ENCODE data around the gene DCD.
A peak's percentile ranks its signal among the peaks of the same experiment; 100 is the strongest.

DNA sequence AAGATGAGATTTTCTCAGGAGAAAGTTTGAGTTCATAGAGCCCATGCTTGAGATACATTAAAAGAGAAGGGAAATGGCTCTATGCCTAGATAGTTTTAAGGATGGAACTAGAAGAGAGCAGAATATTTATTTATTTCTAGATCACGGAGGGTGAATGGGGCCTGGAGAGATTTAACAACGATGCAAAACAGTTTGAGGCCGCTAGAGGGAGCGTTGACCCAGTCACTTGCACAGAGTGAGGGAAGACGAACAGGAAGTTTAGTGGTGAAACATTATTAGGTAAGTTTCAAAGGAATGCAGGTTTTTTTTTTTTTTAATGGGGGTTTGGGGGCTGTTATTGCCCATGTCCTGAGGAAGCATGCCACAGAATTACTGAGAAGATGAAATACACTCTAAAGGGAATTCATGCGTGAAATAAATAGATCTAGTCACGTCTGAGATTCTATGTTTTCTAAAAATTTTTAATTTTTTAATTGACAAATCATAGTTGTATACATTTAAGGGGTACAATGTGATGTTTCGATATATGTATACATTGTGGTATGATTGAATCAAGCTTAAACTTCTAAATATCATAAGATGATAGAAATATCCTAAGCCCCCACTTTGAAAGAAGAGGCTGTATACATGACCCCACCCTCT lies 44.9 kb downstream of the DCD start:
- no peak for TF ChIP-seq SREBF1 (IDR thresholded peaks at IDR 0.05; ENCODE audit: borderline replicate concordance, low read depth, low read length)
- TF ChIP-seq ZNF274 (IDR thresholded peaks at IDR 0.05; ENCODE audit: borderline replicate concordance, low read depth, low read length) = no peak
- TF ChIP-seq, protein P1, sequence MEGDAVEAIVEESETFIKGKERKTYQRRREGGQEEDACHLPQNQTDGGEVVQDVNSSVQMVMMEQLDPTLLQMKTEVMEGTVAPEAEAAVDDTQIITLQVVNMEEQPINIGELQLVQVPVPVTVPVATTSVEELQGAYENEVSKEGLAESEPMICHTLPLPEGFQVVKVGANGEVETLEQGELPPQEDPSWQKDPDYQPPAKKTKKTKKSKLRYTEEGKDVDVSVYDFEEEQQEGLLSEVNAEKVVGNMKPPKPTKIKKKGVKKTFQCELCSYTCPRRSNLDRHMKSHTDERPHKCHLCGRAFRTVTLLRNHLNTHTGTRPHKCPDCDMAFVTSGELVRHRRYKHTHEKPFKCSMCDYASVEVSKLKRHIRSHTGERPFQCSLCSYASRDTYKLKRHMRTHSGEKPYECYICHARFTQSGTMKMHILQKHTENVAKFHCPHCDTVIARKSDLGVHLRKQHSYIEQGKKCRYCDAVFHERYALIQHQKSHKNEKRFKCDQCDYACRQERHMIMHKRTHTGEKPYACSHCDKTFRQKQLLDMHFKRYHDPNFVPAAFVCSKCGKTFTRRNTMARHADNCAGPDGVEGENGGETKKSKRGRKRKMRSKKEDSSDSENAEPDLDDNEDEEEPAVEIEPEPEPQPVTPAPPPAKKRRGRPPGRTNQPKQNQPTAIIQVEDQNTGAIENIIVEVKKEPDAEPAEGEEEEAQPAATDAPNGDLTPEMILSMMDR (IDR thresholded peaks at IDR 0.05 in 2 of 3, conservative IDR thresholded peaks at IDR 0.05 in 1 of 3; ENCODE audit: insufficient read depth in 2 of 3, low read depth in 1 of 3, low read length in 3 of 3) = peak; percentile 82 to 89 (median 83)
- TF ChIP-seq TCF7L2 (IDR thresholded peaks at IDR 0.05; ENCODE audit: low read depth, low read length) = no peak
- no peak for TF ChIP-seq ASH1L (IDR thresholded peaks at IDR 0.05; ENCODE audit: borderline replicate concordance, low read depth, partially characterized antibody)
- no peak for TF ChIP-seq MAFF (IDR thresholded peaks at IDR 0.05; ENCODE audit: low read length)
- TF ChIP-seq, protein P2, sequence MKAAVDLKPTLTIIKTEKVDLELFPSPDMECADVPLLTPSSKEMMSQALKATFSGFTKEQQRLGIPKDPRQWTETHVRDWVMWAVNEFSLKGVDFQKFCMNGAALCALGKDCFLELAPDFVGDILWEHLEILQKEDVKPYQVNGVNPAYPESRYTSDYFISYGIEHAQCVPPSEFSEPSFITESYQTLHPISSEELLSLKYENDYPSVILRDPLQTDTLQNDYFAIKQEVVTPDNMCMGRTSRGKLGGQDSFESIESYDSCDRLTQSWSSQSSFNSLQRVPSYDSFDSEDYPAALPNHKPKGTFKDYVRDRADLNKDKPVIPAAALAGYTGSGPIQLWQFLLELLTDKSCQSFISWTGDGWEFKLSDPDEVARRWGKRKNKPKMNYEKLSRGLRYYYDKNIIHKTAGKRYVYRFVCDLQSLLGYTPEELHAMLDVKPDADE (conservative IDR thresholded peaks at IDR 0.05; ENCODE audit: control insufficient read depth, low read depth, low read length) = no peak
- no peak for TF ChIP-seq ADNP (tag; IDR thresholded peaks at IDR 0.05)
- TF ChIP-seq HDAC6 (IDR thresholded peaks at IDR 0.05; ENCODE audit: low read depth, low read length) = no peak
- TF ChIP-seq BRCA1 (IDR thresholded peaks at IDR 0.05) = no peak
- TF ChIP-seq BRCA1 (CRISPR knock-in tag; IDR thresholded peaks at IDR 0.05) = no peak
- no peak for TF ChIP-seq BACH1 (tag; IDR thresholded peaks at IDR 0.05)
- TF ChIP-seq DPF2 (IDR thresholded peaks at IDR 0.05) = no peak
- TF ChIP-seq, protein P3, sequence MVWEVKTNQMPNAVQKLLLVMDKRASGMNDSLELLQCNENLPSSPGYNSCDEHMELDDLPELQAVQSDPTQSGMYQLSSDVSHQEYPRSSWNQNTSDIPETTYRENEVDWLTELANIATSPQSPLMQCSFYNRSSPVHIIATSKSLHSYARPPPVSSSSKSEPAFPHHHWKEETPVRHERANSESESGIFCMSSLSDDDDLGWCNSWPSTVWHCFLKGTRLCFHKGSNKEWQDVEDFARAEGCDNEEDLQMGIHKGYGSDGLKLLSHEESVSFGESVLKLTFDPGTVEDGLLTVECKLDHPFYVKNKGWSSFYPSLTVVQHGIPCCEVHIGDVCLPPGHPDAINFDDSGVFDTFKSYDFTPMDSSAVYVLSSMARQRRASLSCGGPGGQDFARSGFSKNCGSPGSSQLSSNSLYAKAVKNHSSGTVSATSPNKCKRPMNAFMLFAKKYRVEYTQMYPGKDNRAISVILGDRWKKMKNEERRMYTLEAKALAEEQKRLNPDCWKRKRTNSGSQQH (CRISPR knock-in tag; IDR thresholded peaks at IDR 0.05) = no peak
- TF ChIP-seq, protein P4, sequence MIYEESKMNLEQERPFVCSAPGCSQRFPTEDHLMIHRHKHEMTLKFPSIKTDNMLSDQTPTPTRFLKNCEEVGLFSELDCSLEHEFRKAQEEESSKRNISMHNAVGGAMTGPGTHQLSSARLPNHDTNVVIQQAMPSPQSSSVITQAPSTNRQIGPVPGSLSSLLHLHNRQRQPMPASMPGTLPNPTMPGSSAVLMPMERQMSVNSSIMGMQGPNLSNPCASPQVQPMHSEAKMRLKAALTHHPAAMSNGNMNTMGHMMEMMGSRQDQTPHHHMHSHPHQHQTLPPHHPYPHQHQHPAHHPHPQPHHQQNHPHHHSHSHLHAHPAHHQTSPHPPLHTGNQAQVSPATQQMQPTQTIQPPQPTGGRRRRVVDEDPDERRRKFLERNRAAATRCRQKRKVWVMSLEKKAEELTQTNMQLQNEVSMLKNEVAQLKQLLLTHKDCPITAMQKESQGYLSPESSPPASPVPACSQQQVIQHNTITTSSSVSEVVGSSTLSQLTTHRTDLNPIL (CRISPR knock-in tag; IDR thresholded peaks at IDR 0.05) = no peak
